ENCODE results near the gene HORMAD1. TPM values are rescaled to one million over a fixed set of nuclear protein-coding genes. Genes with fewer than 3 reads are reported as not detected.

Gene HORMAD1
- total and polyA plus RNA-seq, 2 of the 8 experiments (the other 6 are each of a cell fraction or from before 2014, with no cell fraction given), result not detected

- TF ChIP-seq, protein P1, sequence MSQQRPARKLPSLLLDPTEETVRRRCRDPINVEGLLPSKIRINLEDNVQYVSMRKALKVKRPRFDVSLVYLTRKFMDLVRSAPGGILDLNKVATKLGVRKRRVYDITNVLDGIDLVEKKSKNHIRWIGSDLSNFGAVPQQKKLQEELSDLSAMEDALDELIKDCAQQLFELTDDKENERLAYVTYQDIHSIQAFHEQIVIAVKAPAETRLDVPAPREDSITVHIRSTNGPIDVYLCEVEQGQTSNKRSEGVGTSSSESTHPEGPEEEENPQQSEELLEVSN (IDR thresholded peaks at IDR 0.05), result no peak
- TF ChIP-seq BRCA1 (IDR thresholded peaks at IDR 0.05; ENCODE audit: low read depth, low read length), result no peak
- TF ChIP-seq, protein P2, sequence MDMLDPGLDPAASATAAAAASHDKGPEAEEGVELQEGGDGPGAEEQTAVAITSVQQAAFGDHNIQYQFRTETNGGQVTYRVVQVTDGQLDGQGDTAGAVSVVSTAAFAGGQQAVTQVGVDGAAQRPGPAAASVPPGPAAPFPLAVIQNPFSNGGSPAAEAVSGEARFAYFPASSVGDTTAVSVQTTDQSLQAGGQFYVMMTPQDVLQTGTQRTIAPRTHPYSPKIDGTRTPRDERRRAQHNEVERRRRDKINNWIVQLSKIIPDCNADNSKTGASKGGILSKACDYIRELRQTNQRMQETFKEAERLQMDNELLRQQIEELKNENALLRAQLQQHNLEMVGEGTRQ (IDR thresholded peaks at IDR 0.05; ENCODE audit: low read length), result no peak
- TF ChIP-seq SP4 (IDR thresholded peaks at IDR 0.05; ENCODE audit: low read length), result no peak
Measured at GRCh38 chr1:150765296-150765976, 44.7 kb upstream of the HORMAD1 start, which contains the start of gene CTSS (continued).

Measured in H1 (cell line).